NCI-H345 (cell line): ENCODE measurements around the gene METTL23.
"Not testable (repeated sequence)": the region's sequence is repeated elsewhere in the genome, so short reads cannot be mapped to it uniquely, and the experiment has no call there.

Experiments
- DNase-seq: peaks from one replicate; lab custom pipeline; 2025; lab: John Stamatoyannopoulos, UW

METTL23 gene

GRCh38 chr17:76735006-76735405 lies 8.4 kb downstream of the METTL23 start:
- DNase-seq: no peak

GRCh38 chr17:76735586-76736348 lies 9.1 kb downstream of the METTL23 start:
- no peak for DNase-seq

GRCh38 chr17:76736349-76737081 lies 9.9 kb downstream of the METTL23 start:
- DNase-seq: peak; percentile 79

- DNase-seq: peak; percentile 100
Observed at GRCh38 chr17:76737082-76737675, 10.5 kb downstream of the METTL23 start, which contains the start of gene SRSF2. TSS of gene SRSF2 (minus strand) at chr17:76737331. CDS start at chr17:76737160, 171 bp downstream.

- peak; percentile 98 for DNase-seq
Observed at GRCh38 chr17:76737676-76738467, 11.2 kb downstream of the METTL23 start, which contains the start of gene MFSD11. TSS of gene MFSD11 (plus strand) at chr17:76738119. CDS start at chr17:76738353, 234 bp downstream.

- DNase-seq: no peak
Observed at GRCh38 chr17:76738468-76738850, 11.8 kb downstream of the METTL23 start.

GRCh38 chr17:76739568-76740115 lies 13.0 kb downstream of the METTL23 start:
- not testable (repeated sequence) for DNase-seq

- DNase-seq: no peak
Observed at GRCh38 chr17:76740329-76741118, 13.9 kb downstream of the METTL23 start.

- DNase-seq: no peak
Observed at GRCh38 chr17:76742958-76743357, 16.3 kb downstream of the METTL23 start.

GRCh38 chr17:76744747-76745146 lies 18.1 kb downstream of the METTL23 start:
- DNase-seq: no peak

- DNase-seq: not testable (repeated sequence)
Observed at GRCh38 chr17:76745785-76746184, 19.1 kb downstream of the METTL23 start.

GRCh38 chr17:76747716-76748363 lies 21.2 kb downstream of the METTL23 start:
- DNase-seq: no peak

- no peak for DNase-seq
Observed at GRCh38 chr17:76748657-76749056, 22.0 kb downstream of the METTL23 start.

- no peak for DNase-seq
Observed at GRCh38 chr17:76751416-76751993, 24.9 kb downstream of the METTL23 start.

GRCh38 chr17:76752006-76752405 lies 25.4 kb downstream of the METTL23 start:
- DNase-seq: no peak

GRCh38 chr17:76753061-76753961 lies 26.7 kb downstream of the METTL23 start:
- no peak for DNase-seq

GRCh38 chr17:76755285-76755684 lies 28.6 kb downstream of the METTL23 start:
- DNase-seq: no peak

GRCh38 chr17:76757256-76757655 lies 30.6 kb downstream of the METTL23 start:
- no peak for DNase-seq

- DNase-seq: no peak
Observed at GRCh38 chr17:76758570-76758969, 31.9 kb downstream of the METTL23 start.
